GM04504 (cell line): ENCODE results near the gene FANCC.
A peak's percentile ranks its signal among the peaks of the same experiment; 100 is the strongest.
"Not testable (repeated sequence)": the region's sequence is repeated elsewhere in the genome, so short reads cannot be mapped to it uniquely, and the experiment has no call there.

Experiments
- DNase-seq: peaks from one replicate; pipeline ENCODE4 v3.0.0-alpha.2; 2012; ENCODE audit warnings: low read depth

Gene FANCC

GRCh38 chr9:95229230-95229915 lies 88.1 kb downstream of the FANCC start:
- no peak for DNase-seq

DNA sequence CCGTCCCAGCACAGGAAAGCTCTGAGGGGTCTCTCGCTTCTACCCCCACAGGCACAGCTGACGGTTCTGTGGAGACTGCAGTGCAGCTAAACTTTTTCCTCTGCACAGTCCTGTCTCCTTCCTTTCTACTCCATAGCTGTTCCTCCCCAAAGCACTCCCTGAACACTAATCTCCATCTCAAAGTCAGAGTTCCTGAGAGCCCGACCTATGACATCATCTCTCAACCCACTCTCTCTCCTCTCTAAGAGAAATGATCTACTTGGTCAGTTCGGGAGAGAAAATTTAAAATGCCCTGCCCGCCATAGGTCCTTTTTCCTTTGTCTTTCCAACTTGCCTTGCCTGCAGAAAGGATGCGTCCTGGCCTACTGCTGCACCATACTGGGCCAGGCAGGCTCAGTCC lies 90.6 kb downstream of the FANCC start:
- DNase-seq: no peak

- DNase-seq: no peak
These were observed 91.8 kb downstream of the FANCC start for GRCh38 chr9:95225726-95226106.

- no peak for DNase-seq
These were observed 92.3 kb downstream of the FANCC start for GRCh38 chr9:95225076-95225725.

DNA sequence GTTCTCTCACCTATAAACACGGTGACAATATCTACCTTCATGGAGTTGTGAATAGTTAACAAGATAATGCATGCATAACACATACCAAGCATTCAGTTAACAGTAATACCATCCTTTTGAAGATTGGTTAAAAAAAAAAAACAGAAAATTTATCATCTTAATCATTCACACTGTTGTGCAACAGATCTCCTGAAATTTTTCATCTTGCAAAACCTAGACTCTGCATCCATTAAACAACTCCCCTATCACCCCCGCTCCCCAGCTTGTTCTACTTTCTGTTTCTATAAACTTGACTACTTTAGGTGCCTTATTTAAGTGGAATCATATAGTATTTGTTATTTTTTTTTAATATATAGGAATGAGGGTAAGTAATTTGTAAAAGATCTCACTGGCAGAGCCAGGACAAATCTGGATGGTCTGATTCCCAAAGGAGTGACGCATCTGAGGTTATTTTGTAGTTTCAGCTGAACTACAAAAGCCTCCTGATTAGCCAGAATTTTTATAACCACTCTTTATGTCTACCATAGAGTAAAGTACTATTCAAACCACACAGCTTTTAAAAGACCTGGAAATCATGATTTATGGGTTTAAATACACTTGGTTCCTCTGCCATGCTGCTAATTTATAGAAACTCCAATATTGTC lies 93.0 kb downstream of the FANCC start:
- no peak for DNase-seq

GRCh38 chr9:95220352-95220751 lies 97.2 kb downstream of the FANCC start:
- not testable (repeated sequence) for DNase-seq

- DNase-seq: no peak
These were observed 98.7 kb downstream of the FANCC start for GRCh38 chr9:95218773-95219172.

- no peak for DNase-seq
These were observed 99.6 kb downstream of the FANCC start for GRCh38 chr9:95217936-95218335.

- no peak for DNase-seq
These were observed 102.1 kb downstream of the FANCC start for GRCh38 chr9:95215336-95215898.

GRCh38 chr9:95213117-95213516 lies 104.4 kb downstream of the FANCC start:
- DNase-seq: no peak

GRCh38 chr9:95211028-95211427 lies 106.5 kb downstream of the FANCC start:
- no peak for DNase-seq

DNA sequence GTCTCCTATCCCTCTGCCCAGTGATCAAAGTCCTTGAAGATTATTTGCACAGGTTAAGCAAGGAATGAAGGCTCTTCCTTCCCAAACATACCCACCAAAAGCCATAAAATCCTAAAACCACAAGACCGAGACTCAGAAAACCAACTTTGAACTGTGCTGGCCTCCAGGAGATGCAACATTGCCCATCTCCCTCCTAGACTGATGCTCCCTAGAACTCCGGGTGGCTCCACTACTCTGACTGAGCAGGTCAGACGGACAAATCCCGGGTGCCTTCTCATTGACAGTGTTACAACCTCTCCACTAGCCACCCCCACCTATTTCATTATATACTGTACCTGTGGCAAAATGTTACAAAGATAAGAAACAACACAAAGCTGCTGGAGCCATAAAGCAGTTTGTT lies 110.1 kb downstream of the FANCC start:
- no peak for DNase-seq

DNA sequence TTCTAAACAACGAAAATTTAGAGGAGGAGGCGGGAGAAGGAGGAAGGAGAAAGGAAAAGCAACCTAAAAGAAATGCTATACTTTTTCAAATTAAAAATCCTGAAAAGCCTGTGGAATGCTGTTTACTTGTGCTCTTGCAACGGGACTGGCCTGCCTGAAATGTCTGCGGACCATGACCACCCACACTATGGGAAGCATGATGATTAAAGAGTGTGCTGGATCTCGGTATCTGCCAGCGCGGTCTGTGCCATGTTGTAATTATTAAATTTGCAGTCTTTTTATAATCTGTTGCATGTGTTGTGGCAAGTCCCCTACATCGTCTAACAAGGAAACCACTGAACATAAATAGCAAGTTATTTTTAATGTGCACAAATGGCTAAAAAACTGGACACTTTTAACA lies 111.4 kb downstream of the FANCC start:
- peak; percentile 17 for DNase-seq

DNA sequence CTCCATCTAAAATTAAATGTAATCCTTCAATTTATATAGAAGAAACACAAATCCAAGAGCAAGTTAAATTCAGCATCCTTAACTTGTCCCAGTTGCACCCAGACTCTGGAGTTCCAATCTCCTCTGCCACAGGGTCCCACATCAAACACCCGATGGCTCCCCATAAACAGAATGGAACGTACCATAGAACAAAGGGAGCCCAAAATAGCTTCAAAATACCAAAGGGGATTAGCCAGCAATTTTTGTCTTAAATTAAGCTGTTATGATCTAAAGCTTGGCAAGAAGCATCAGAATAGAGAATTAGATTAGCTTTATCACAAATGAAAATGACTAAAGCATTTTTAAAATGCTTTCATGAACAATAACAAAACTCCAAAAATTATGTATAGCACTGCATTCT lies 112.8 kb downstream of the FANCC start:
- DNase-seq: no peak

- DNase-seq: no peak
These were observed 113.2 kb downstream of the FANCC start for GRCh38 chr9:95204310-95204709.

DNA sequence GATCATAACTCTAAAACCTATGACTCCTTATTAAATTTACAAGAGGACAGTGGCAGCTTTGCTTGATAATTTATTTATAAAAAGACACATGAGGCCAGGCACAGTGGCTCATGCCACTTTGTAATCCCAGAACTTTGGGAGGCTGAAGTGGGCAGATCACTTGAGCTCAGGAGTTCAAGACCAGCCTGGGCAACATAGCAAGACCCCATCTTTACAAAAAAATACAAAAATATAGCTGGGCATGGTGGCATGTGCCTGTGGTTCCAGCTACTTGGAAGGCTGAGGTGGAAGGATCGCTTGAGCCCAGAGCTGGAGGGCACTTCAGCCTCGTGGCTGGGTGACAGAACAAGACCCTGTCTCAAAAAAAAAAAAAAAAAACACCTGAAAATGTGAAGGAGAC lies 114.5 kb downstream of the FANCC start:
- DNase-seq: not testable (repeated sequence)

DNA sequence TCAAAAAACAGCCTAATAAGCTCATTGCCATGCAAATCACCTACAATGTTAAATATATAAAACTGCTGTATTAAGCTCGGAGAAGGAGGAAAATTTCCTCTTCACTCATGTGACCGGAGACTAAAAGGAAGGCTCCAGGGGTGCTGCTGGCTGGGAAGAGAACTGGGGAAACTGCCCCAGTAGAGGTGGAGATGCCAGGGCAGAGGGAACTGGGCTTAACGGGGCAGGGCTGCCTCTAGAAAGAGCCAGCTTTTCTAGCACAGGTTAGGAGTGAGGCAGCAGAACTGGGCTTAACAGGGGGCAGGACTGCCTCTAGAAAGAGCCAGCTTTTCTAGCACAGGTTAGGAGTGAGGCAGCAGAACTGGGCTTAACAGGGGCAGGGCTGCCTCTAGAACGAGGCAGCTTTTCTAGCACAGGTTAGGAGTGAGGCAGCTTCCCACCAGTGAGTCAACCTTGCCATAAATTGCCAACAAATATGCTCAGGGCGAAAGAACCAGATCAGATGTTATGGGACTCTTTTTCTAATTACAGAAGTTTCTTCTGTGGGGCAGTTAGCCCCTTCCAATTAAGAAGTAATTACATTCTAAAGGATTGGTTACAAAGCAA lies 115.3 kb downstream of the FANCC start:
- no peak for DNase-seq

DNA sequence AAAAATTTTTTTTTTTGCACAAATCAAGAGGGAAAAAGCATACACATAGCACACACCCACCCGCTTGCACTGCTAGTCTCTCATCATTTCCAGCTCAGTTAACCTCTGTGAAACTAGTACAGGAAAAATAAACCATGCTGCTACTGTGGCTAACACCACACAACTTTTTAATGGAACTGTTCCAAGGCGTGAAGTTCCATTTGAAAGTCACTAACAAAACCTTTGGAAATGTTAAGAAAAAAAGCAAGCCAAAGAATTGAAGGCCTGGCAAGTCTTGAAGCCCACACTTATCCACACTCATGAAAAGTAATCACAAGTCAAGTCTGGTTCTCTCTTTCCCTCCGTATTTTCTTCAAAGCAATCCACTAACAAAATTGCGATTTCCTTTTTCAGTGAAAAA lies 116.3 kb downstream of the FANCC start:
- DNase-seq: no peak

DNA sequence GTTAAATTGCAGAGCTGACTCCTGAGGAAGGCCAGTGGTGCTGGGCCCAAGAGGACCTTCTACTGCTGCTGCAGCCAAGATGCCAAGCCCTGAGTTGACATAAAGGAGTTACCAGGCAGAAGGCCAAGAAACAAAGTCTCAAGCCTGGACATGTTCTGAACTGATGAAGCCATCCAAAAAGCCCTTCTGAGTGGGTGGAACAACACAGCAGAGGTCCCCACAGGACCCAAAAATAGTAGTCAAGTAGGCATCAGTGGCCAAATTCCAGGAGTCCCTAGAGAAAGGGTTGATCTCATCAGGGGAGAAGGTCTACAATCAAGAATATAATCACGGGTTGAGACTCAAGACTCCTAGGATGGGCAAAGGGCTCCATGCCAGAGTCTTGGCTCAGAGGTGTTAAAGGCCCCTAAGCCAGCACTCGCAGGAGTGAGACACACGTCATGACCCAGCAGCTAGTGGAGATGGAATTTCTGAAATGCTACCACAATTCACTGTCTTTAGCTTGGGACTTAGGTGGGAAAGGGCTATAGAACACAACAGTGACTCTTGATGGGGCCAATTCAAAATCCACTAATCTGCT lies 119.7 kb downstream of the FANCC start:
- DNase-seq: peak; percentile 23

- no peak for DNase-seq
These were observed 124.0 kb downstream of the FANCC start for GRCh38 chr9:95193480-95193879.

- no peak for DNase-seq
These were observed 124.4 kb downstream of the FANCC start for GRCh38 chr9:95193067-95193466.

DNA sequence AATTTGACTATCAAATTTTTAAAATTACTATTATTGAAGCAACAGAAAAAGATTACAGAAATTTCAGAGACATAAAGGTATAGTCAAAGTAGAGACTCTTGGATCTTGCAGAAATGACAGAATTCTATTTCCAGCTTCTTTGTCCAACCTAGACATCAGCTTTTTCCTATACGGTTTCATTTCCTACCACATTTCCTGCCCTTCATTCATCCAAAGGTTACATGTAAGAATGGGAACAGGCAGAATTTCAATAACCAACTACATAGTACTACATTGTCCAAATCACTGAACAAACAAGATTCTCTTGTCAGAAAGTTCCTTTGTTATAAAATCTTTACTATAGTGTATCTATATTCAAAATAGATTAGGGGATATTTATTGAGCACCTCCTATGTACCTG lies 124.9 kb downstream of the FANCC start:
- no peak for DNase-seq
